ENCODE data around the gene C1orf21.

Gene C1orf21

DNA sequence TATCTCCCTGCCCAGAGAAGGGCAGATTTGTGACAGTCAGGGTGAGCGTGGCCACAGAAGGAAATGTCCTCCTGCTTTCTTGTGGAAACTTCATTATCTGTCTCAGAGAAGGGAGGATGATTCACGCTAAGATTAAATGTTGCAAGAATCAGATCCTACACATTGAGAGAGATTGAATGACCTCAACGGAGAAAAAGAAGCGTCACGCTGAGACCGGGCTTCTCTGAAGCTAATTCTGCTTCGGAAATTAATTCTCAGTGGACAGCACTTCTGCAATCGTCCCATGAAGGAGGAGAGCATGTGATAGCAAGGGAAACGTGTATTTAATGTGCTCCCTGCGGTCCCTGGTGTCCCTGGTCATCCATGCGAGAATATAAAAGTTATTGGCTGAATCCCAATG, 19.8 kb upstream of the C1orf21 start:
- Histone ChIP-seq H3K27ac (ENCODE audit: low read length) (no peak overlapping the region), H3K9ac (ENCODE audit: low read depth, low read length) (no peak overlapping the region), H3K36me3 (ENCODE audit: insufficient read depth, low read depth, low read length) (no peaks in the 10 kb centered on the region), H3K4me1 (ENCODE audit: insufficient read depth, low read length) (no peaks in the 10 kb centered on the region), H3K27me3 (ENCODE audit: insufficient read depth, low read length) (no peaks in the 10 kb centered on the region), H3K9me3 (ENCODE audit: insufficient read depth, low read depth, low read length) (no peaks in the 10 kb centered on the region), H3K4me3 (ENCODE audit: low read length) (no peak overlapping the region)

DNA sequence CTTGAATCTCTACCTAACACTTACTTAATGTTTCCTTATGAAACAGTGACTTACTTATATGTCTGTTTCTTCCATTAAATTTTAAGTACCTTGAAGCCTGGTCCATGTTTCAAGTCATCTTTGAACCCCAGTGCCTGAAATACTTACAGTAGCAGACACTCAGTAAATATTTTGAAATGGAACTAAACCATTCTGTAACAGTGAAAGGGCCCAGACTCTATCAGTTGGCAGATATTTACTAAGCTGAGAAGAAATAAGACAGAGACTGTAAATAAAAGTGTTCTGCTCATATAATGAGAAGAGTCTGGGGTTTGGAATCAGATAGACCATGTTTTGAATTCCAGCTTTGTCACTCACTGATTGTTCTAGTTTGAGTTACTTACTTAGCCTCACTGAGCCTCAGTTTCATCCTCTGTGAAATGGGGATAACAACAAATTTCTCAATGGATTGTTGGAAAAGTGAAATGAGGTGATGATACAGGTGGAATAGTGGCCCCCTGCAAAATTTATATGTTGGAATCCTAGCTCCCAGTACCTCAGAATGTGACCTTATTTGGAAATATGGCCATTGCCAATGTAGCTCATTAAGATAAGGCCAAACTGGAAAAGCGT, 19.3 kb upstream of the C1orf21 start:
- H3K4me1 ChIP-seq (ENCODE audit: insufficient read depth, low read length) = no peaks in the 10 kb centered on the region
- no peak overlapping the region for H3K9ac ChIP-seq (ENCODE audit: low read depth, low read length)
- H3K27ac ChIP-seq (ENCODE audit: low read length) = no peak overlapping the region
- no peaks in the 10 kb centered on the region for H3K36me3 ChIP-seq (ENCODE audit: insufficient read depth, low read depth, low read length)
- no peaks in the 10 kb centered on the region for H3K9me3 ChIP-seq (ENCODE audit: insufficient read depth, low read depth, low read length)
- H3K27me3 ChIP-seq (ENCODE audit: insufficient read depth, low read length) = no peaks in the 10 kb centered on the region
- H3K4me3 ChIP-seq (ENCODE audit: low read length) = no peak overlapping the region

DNA sequence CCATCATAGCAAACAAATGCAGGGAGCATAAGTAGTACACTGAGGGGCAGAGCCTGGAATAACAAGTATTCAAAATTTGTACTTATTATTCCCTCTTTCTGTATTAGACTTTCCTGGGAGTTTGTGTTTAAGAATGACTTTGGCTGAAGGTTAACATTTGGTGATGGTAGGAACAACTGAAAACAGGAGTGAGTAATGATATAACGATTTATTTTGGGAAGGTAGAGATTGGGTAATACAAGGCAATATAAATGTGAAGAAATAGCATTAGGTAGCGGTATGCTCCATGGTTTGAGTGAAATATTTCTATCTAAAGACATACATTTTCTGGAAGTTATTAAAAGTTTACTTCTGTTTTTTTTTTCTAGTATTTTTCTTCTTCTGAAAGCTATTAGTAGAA, 18.5 kb upstream of the C1orf21 start:
- H3K27ac ChIP-seq (ENCODE audit: low read length) = no peak overlapping the region
- no peaks in the 10 kb centered on the region for H3K36me3 ChIP-seq (ENCODE audit: insufficient read depth, low read depth, low read length)
- no peaks in the 10 kb centered on the region for H3K4me1 ChIP-seq (ENCODE audit: insufficient read depth, low read length)
- H3K27me3 ChIP-seq (ENCODE audit: insufficient read depth, low read length) = no peaks in the 10 kb centered on the region
- no peak overlapping the region for H3K9ac ChIP-seq (ENCODE audit: low read depth, low read length)
- no peaks in the 10 kb centered on the region for H3K9me3 ChIP-seq (ENCODE audit: insufficient read depth, low read depth, low read length)
- H3K4me3 ChIP-seq (ENCODE audit: low read length) = no peak overlapping the region

DNA sequence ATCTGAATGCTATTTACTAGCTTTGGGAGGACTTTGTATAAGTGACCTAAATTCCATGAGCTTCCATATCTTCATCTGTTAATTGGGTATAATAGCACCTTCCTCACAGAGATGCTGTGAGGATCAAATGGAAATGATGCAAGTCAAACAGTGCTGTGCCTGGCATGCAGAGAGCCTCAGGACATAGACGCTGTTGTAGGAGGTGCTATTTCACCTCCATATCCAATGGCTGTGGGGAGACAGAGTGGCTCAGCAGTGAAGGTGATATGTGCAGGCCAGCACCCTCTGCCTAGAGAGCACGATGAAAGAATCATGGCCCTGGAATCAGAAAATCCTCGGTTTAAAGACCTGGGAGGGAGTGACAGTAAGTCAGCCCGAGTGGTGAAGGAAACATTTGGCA, 16.0 kb upstream of the C1orf21 start:
- Histone ChIP-seq H3K4me1 (ENCODE audit: insufficient read depth, low read length) (no peaks in the 10 kb centered on the region), H3K9ac (ENCODE audit: low read depth, low read length) (no peak overlapping the region)

DNA sequence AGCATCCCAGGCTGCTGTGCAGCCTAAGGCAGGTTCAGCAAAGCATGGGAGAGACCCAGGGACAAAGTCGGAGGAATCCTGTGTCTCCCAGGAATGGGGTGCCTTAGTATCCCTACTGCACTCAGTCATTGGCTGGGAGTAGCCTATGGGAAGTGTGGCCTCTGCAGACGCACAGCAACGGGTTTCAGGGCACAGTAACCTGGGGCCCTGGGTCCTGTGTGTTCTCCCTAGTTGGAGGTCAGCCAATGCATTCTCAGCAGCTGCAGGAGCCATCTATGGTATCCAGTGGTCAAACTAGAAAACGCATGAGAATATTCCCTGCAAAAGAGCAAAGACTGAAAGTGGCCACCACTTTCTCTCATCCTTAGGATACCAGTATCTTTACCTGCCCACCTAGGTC, 13.7 kb upstream of the C1orf21 start:
- Histone ChIP-seq H3K9me3 (ENCODE audit: insufficient read depth, low read depth, low read length) (no peaks in the 10 kb centered on the region), H3K27me3 (ENCODE audit: insufficient read depth, low read length) (no peaks in the 10 kb centered on the region), H3K36me3 (ENCODE audit: insufficient read depth, low read depth, low read length) (no peaks in the 10 kb centered on the region), H3K27ac (ENCODE audit: low read length) (no peak overlapping the region), H3K4me3 (ENCODE audit: low read length) (no peak overlapping the region), H3K9ac (ENCODE audit: low read depth, low read length) (no peak overlapping the region), H3K4me1 (ENCODE audit: insufficient read depth, low read length) (peaks cover 5% of the 10 kb centered on the region; the same call in 1 of the 2 replicates)

More for the DNA sequence above, 16.0 kb upstream of the C1orf21 start:
- Histone ChIP-seq H3K27ac (ENCODE audit: low read length) (no peak overlapping the region), H3K36me3 (ENCODE audit: insufficient read depth, low read depth, low read length) (no peaks in the 10 kb centered on the region), H3K27me3 (ENCODE audit: insufficient read depth, low read length) (no peaks in the 10 kb centered on the region), H3K9me3 (ENCODE audit: insufficient read depth, low read depth, low read length) (no peaks in the 10 kb centered on the region), H3K4me3 (ENCODE audit: low read length) (no peak overlapping the region)

DNA sequence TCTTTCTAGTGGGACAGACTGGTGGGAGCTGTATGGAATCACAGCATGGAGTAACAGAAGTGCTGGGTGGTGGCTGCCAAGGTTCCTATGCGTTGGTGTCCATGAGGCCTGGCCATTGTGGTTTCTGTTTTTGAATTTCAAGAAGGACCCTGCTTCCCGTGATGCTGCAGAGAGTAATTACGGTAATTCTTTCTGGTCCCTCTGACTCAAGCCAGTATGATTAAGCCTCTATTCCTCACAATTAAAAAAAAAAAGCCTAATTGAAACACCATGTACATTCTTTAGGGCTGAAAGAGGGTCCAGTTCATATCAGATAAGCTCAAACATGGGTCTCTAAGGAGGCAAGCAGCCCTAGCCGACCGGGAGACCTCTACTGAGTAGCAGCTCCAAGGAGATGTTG, 10.5 kb upstream of the C1orf21 start:
- Histone ChIP-seq H3K9ac (ENCODE audit: low read depth, low read length) (no peak overlapping the region), H3K36me3 (ENCODE audit: insufficient read depth, low read depth, low read length) (no peaks in the 10 kb centered on the region), H3K4me3 (ENCODE audit: low read length) (no peak overlapping the region), H3K9me3 (ENCODE audit: insufficient read depth, low read depth, low read length) (no peaks in the 10 kb centered on the region), H3K27ac (ENCODE audit: low read length) (no peak overlapping the region), H3K4me1 (ENCODE audit: insufficient read depth, low read length) (peaks cover 7% of the 10 kb centered on the region; the same call in 1 of the 2 replicates), H3K27me3 (ENCODE audit: insufficient read depth, low read length) (no peaks in the 10 kb centered on the region)

DNA sequence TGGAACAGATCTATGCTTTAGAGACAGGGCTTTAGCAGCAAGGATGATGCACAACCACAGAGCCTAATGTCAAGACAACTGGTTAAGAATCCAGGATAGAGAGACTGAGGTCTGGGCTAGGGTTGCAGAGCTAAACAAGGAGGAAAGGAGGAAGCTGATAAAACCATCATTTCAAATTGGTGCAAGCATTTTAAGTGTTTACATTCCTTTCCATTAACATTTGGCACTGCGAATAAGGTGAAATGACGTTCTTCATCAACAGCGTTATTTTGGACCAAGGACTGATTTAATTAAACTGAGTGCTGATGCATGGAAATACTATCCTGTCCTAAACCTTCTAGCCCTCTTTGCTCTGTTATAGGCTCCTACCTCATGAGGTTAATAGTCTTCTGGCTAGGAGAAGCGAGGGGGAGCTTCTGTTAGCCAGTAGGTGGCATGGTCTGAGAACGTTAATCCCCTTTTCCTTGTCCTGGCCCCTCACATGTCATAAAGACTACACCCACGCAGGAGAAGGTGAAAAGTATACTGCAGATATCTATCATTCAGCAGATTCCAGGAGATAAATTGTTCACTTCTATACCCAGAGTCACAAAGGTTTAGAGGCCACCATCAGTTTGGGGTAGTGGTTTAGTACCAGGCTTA, 7.6 kb upstream of the C1orf21 start:
- H3K9me3 ChIP-seq (ENCODE audit: insufficient read depth, low read depth, low read length) = no peaks in the 10 kb centered on the region
- H3K27me3 ChIP-seq (ENCODE audit: insufficient read depth, low read length) = no peaks in the 10 kb centered on the region
- H3K9ac ChIP-seq (ENCODE audit: low read depth, low read length) = no peak overlapping the region
- H3K36me3 ChIP-seq (ENCODE audit: insufficient read depth, low read depth, low read length) = no peaks in the 10 kb centered on the region
- no peak overlapping the region for H3K27ac ChIP-seq (ENCODE audit: low read length)
- H3K4me3 ChIP-seq (ENCODE audit: low read length) = no peak overlapping the region
- peaks cover 16% of the 10 kb centered on the region; the same call in 1 of the 2 replicates for H3K4me1 ChIP-seq (ENCODE audit: insufficient read depth, low read length)

DNA sequence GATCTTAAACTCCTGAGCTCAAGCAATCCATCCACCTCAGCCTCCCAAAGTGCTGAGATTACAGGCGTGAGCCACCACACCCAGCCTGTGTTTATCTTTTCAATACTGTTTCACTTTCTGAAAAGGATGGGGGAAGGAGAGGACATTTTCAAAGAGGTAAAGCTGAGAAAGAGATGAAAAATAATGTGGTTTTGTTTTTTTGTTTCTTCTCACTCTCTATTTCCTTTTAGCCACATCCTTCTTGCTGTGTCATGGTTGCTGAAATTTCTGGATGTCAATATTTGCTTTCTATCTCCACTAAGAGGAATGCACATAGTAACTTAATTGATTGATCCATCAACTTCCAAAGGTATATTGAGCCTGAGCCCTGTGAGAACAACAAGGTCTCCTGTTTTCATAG, 6.4 kb upstream of the C1orf21 start:
- no peak overlapping the region for H3K27ac ChIP-seq (ENCODE audit: low read length)
- H3K27me3 ChIP-seq (ENCODE audit: insufficient read depth, low read length) = peaks cover 6% of the 10 kb centered on the region; the same call in 1 of the 2 replicates
- no peak overlapping the region for H3K9ac ChIP-seq (ENCODE audit: low read depth, low read length)

DNA sequence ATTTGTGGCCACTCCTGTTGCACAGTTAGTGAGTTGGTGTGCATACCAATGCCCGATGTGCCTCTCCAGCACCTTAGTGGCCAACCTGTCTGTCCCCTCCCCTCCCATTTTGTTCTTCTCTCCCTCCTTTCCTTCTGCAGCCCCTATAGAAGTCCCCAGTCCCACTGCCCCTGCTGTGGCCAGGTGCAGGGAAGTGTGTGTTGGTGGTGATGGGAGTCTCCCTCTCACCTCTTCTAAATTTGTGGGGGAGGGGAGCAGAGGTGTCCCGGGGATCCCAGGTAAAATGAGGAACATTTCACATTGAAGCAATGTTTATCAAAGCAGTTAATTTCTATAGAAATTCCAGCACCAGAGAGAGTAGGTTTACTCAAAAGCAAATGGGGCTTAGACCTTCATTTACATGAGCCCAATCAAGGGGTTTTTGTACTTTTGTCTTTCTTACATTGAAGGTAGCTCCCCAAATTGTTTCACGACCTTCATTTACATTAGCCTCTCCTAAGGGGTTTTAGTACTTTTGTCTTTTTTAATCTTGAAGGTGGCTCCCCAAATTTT, 3.0 kb upstream of the C1orf21 start:
- no peaks in the 10 kb centered on the region for H3K9me3 ChIP-seq (ENCODE audit: insufficient read depth, low read depth, low read length)
- peak overlapping the region; percentile 23 for H3K27ac ChIP-seq (ENCODE audit: low read length)
- H3K4me1 ChIP-seq (ENCODE audit: insufficient read depth, low read length) = peaks cover 33% of the 10 kb centered on the region; the same call in 1 of the 2 replicates
- no peaks in the 10 kb centered on the region for H3K36me3 ChIP-seq (ENCODE audit: insufficient read depth, low read depth, low read length)
- peaks cover 23% of the 10 kb centered on the region for H3K27me3 ChIP-seq (ENCODE audit: insufficient read depth, low read length)
- H3K9ac ChIP-seq (ENCODE audit: low read depth, low read length) = no peak overlapping the region
- peak overlapping the region; percentile 17; the same call in 1 of the 2 replicates for H3K4me3 ChIP-seq (ENCODE audit: low read length)

More for the DNA sequence above, 6.4 kb upstream of the C1orf21 start:
- H3K4me3 ChIP-seq (ENCODE audit: low read length) = no peak overlapping the region
- H3K4me1 ChIP-seq (ENCODE audit: insufficient read depth, low read length) = peaks cover 28% of the 10 kb centered on the region; the same call in 1 of the 2 replicates
- no peaks in the 10 kb centered on the region for H3K9me3 ChIP-seq (ENCODE audit: insufficient read depth, low read depth, low read length)
- H3K36me3 ChIP-seq (ENCODE audit: insufficient read depth, low read depth, low read length) = no peaks in the 10 kb centered on the region

DNA sequence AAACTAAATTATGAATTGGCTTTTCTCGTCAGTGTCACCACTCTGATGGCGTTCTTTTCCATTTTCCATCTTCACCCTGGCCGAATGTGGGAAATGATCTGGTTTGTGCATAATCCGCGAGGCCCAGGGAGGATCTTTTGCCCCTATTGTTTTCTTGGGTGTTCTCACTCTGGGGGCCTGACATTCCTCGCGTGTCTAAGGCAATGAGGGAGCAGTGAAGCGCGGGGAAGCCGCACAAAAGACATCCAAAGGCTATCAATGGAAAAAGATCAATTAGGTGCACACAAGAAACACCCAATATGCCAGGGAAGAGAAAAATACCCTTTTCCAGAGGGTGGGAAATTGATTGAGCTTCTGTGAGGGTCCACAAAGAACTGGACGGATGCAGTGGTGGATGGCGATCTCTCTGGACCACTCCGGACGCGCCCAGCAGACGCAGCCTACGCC, 941 bp upstream of the C1orf21 start:
- H3K36me3 ChIP-seq (ENCODE audit: insufficient read depth, low read depth, low read length) = no peaks in the 10 kb centered on the region
- peak overlapping the region; percentile 96 for H3K4me3 ChIP-seq (ENCODE audit: low read length)
- H3K27ac ChIP-seq (ENCODE audit: low read length) = no peak overlapping the region
- peak overlapping the region; percentile 81 for H3K9ac ChIP-seq (ENCODE audit: low read depth, low read length)
- peaks cover 35% of the 10 kb centered on the region; the same call in 1 of the 2 replicates for H3K4me1 ChIP-seq (ENCODE audit: insufficient read depth, low read length)
- no peaks in the 10 kb centered on the region for H3K9me3 ChIP-seq (ENCODE audit: insufficient read depth, low read depth, low read length)
- peaks cover 23% of the 10 kb centered on the region for H3K27me3 ChIP-seq (ENCODE audit: insufficient read depth, low read length)

DNA sequence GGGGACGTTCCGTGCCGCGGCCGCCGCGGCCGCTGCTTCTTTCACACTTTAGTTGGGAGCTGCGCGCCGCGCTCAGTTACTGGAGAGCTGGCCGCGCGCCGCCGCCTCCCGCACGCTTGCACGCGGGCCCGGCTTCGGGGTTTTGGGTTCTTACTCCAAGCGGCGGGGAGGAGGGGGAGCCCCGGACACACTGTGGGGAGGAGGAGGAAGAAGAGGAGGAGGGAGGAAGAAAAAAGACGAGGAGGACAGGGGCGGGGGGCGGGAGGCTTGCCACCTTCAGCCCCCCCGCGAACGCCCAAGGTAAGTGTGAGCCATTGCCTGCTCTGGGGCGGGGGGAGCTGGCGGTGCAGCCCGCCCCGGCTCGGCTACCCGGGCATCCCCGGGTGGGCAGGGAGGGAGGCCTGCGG, 243 bp downstream of the C1orf21 start:
- peaks cover 38% of the 10 kb centered on the region; the same call in 1 of the 2 replicates for H3K4me1 ChIP-seq (ENCODE audit: insufficient read depth, low read length)
- H3K36me3 ChIP-seq (ENCODE audit: insufficient read depth, low read depth, low read length) = no peaks in the 10 kb centered on the region
- peak overlapping the region; percentile 81; the same call in 1 of the 2 replicates for H3K9ac ChIP-seq (ENCODE audit: low read depth, low read length)
- H3K4me3 ChIP-seq (ENCODE audit: low read length) = peak overlapping the region; percentile 96; the same call in 1 of the 2 replicates
- H3K27me3 ChIP-seq (ENCODE audit: insufficient read depth, low read length) = peaks cover 23% of the 10 kb centered on the region
- H3K27ac ChIP-seq (ENCODE audit: low read length) = no peak overlapping the region
- H3K9me3 ChIP-seq (ENCODE audit: insufficient read depth, low read depth, low read length) = no peaks in the 10 kb centered on the region

All from iPS-20b (cell line).